ENCODE results near the gene DCANP1. TPM values are rescaled to one million over a fixed set of nuclear protein-coding genes. Genes with fewer than 3 reads are reported as not detected.
A peak's percentile ranks its signal among the peaks of the same experiment; 100 is the strongest.

The DCANP1 gene
- total and polyA plus RNA-seq, 2 of the 13 experiments (the other 11 are each of a cell fraction or from before 2014, with no cell fraction given) = not detected

- TF ChIP-seq KIAA2018 (CRISPR knock-in tag; IDR thresholded peaks at IDR 0.05; ENCODE audit: borderline replicate concordance) (no peak), ZNF777 (CRISPR knock-in tag; IDR thresholded peaks at IDR 0.05) (no peak), TRIM22 (IDR thresholded peaks at IDR 0.05) (no peak), FOXJ3 (CRISPR knock-in tag; IDR thresholded peaks at IDR 0.05; ENCODE audit: borderline replicate concordance) (no peak), ATF3 (CRISPR knock-in tag; IDR thresholded peaks at IDR 0.05) (no peak), SP140L (CRISPR knock-in tag; IDR thresholded peaks at IDR 0.05; ENCODE audit: borderline replicate concordance) (no peak), ZNF558 (CRISPR knock-in tag; IDR thresholded peaks at IDR 0.05; ENCODE audit: borderline replicate concordance) (no peak), ARID4A (CRISPR knock-in tag; IDR thresholded peaks at IDR 0.05; ENCODE audit: borderline replicate concordance) (0 out of 2 replicates have a peak, but pooled peaks have one; percentile 11), ZBTB37 (CRISPR knock-in tag; IDR thresholded peaks at IDR 0.05) (no peak)
These were observed 48.8 kb downstream of the DCANP1 start (continued) for GRCh38 chr5:135398160-135398854.

Measured in HepG2 (cell line).